ENCODE results near the gene CLIP4. TPM values are rescaled to one million over a fixed set of nuclear protein-coding genes. Genes with fewer than 3 reads are reported as not detected.

The CLIP4 gene
- polyA plus RNA-seq, 1 of the 3 experiments (the other 2 are of a cell fraction), result 12.7 TPM

DNA sequence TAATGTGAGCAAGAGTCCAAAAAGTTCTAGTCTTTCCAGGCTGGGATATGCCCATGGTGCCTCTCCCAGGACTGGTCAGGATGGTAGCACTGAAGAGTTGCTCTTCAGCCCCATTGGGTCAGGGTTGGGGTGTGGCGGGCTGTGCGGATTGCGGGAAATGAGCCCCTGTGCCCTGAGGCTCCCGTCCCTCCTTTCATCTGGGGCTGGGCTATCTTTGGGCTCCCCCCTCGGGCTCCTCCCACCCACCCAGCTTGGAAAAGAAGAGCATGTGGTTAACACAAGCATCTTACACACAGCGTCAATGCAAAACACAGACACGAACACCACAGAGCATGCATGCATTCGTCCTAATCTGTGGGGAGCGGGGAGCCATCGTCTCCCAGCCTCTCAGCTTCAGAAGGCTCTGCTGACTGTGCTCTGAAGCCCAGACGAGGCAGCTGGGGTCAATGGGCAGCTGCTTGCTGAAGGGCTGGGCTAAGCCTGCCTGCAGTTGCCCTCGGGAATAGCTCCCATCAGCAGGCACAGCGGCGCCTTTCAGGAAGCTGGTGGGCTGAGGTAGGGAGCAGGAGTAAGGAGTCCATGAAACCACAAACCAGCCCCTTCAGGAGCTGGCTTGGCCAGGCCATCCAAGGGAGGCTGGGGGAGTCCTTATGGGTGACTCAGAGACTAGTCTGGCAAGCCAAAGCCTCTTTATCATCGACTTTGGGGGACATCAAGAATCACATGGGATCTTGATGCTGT, 112.9 kb downstream of the CLIP4 start:
- no peak overlapping the region for H3K4me2 ChIP-seq
- H3K36me3 ChIP-seq (replicated peaks in 1 of 2; ENCODE audit: control insufficient read depth in 1 of 2, insufficient read depth in 2 of 2, low read length in 1 of 2), result no peaks in the 10 kb centered on the region
- peak; percentile 48 for DNase-seq
- POLR2A ChIA-PET, result no interaction called here
- H3K4me3 ChIP-seq (ENCODE audit: low read depth in 2 of 2, low read length in 1 of 2), result no peak overlapping the region
- H3K27me3 ChIP-seq (ENCODE audit: insufficient read depth), result peaks cover 19% of the 10 kb centered on the region; the same call in 1 of the 2 replicates
- H3F3A ChIP-seq (replicated peaks; ENCODE audit: insufficient read depth), result no peaks in the 10 kb centered on the region
- peak; percentile 46 for TF ChIP-seq NFIC (IDR thresholded peaks at IDR 0.05; ENCODE audit: borderline replicate concordance)
- TF ChIP-seq, protein P1, sequence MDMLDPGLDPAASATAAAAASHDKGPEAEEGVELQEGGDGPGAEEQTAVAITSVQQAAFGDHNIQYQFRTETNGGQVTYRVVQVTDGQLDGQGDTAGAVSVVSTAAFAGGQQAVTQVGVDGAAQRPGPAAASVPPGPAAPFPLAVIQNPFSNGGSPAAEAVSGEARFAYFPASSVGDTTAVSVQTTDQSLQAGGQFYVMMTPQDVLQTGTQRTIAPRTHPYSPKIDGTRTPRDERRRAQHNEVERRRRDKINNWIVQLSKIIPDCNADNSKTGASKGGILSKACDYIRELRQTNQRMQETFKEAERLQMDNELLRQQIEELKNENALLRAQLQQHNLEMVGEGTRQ (IDR thresholded peaks at IDR 0.05; ENCODE audit: borderline replicate concordance, low read depth, low read length), result no peak
- peak; percentile 13; the same call in 1 of the 2 replicates for TF ChIP-seq TCF12 (IDR thresholded peaks at IDR 0.05)
- no peaks in the 10 kb centered on the region for H4K20me1 ChIP-seq (ENCODE audit: insufficient read depth)
- H2AFZ ChIP-seq (ENCODE audit: low read depth), result no peak overlapping the region
- H3K9me2 ChIP-seq, result no peaks in the 10 kb centered on the region
- peak overlapping the region in 1 of 2 experiments; percentile 58; a peak in 2 of 4 replicates for H3K27ac ChIP-seq (ENCODE audit: low read depth in 2 of 2, low read length in 1 of 2)
- H3K79me2 ChIP-seq (ENCODE audit: insufficient read depth), result no peaks in the 10 kb centered on the region
- H3K9me3 ChIP-seq, result no peaks in the 10 kb centered on the region
- WGBS (ENCODE audit: low lambda C conversion rate), result 61% methylated on average over 14 of the region's 15 CpGs
- no peak overlapping the region for H3K9ac ChIP-seq
- H3K4me1 ChIP-seq (ENCODE audit: control insufficient read depth in 1 of 2, insufficient read depth in 2 of 2, low read depth in 1 of 2, low read length in 1 of 2), result peaks cover 14 to 73% of the 10 kb centered on the region in 2 experiments
- CTCF ChIA-PET, result no interaction called here

DNA sequence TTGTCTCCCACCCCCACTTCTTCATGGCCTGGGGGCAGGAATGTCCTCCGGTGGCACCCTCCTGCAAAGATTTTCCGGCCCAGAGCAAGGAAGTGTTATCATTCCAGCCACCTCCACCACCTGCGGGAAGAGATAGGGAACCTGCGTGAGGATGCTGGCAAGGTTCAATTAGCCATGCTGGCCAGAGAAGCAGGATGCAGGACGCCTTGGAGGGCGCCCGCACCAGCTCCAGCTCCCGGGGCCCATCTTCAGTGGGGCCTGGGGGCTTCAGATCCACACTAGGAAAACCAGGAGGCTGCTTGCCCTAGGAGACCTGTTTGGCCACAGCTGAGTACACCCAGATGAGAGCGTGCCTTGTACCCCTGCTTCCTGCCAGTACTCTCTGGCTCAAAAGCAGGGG, 113.7 kb downstream of the CLIP4 start:
- peak overlapping the region in 1 of 2 experiments; percentile 58; a peak in 1 of 4 replicates for H3K27ac ChIP-seq (ENCODE audit: low read depth in 2 of 2, low read length in 1 of 2)
- no peak overlapping the region for H3K4me3 ChIP-seq (ENCODE audit: low read depth in 2 of 2, low read length in 1 of 2)
- H3K27me3 ChIP-seq (ENCODE audit: insufficient read depth), result peaks cover 27% of the 10 kb centered on the region; the same call in 1 of the 2 replicates
- TF ChIP-seq SMC3 (IDR thresholded peaks at IDR 0.05; ENCODE audit: low read depth, low read length), result no peak
- TF ChIP-seq, protein P2, sequence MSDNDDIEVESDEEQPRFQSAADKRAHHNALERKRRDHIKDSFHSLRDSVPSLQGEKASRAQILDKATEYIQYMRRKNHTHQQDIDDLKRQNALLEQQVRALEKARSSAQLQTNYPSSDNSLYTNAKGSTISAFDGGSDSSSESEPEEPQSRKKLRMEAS (IDR thresholded peaks at IDR 0.05; ENCODE audit: low read depth), result no peak
- no peak for TF ChIP-seq RCOR1 (IDR thresholded peaks at IDR 0.05; ENCODE audit: low read length)
- TF ChIP-seq EP300 (IDR thresholded peaks at IDR 0.05; ENCODE audit: borderline replicate concordance in 1 of 2, low read depth in 1 of 2, low read length in 1 of 2), result no peak
- TF ChIP-seq RFX5 (IDR thresholded peaks at IDR 0.05; ENCODE audit: low read length), result no peak
- TF ChIP-seq, protein P3, sequence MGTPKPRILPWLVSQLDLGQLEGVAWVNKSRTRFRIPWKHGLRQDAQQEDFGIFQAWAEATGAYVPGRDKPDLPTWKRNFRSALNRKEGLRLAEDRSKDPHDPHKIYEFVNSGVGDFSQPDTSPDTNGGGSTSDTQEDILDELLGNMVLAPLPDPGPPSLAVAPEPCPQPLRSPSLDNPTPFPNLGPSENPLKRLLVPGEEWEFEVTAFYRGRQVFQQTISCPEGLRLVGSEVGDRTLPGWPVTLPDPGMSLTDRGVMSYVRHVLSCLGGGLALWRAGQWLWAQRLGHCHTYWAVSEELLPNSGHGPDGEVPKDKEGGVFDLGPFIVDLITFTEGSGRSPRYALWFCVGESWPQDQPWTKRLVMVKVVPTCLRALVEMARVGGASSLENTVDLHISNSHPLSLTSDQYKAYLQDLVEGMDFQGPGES (IDR thresholded peaks at IDR 0.05; ENCODE audit: low read depth, low read length), result no peak
- TF ChIP-seq SIN3A (IDR thresholded peaks at IDR 0.05; ENCODE audit: borderline replicate concordance, low read depth, low read length), result no peak
- H3K9me3 ChIP-seq, result no peaks in the 10 kb centered on the region
- WGBS (ENCODE audit: low lambda C conversion rate), result 85% methylated on average over 6 of the region's 9 CpGs
- no peaks in the 10 kb centered on the region for H3F3A ChIP-seq (replicated peaks; ENCODE audit: insufficient read depth)
- no peak overlapping the region for H2AFZ ChIP-seq (ENCODE audit: low read depth)
- no peak overlapping the region for H3K4me2 ChIP-seq
- H4K20me1 ChIP-seq (ENCODE audit: insufficient read depth), result no peaks in the 10 kb centered on the region
- no peak overlapping the region for H3K9ac ChIP-seq
- no peaks in the 10 kb centered on the region for H3K79me2 ChIP-seq (ENCODE audit: insufficient read depth)
- H3K36me3 ChIP-seq (replicated peaks in 1 of 2; ENCODE audit: control insufficient read depth in 1 of 2, insufficient read depth in 2 of 2, low read length in 1 of 2), result no peaks in the 10 kb centered on the region
- H3K9me2 ChIP-seq, result no peaks in the 10 kb centered on the region
- ChIA-PET POLR2A (no interaction called here), CTCF (interaction anchor here (1.2 kb wide), 1 partner anchor 22 kb away, joined by 3 read pairs; no protein-coding TSS in a partner anchor)
- H3K4me1 ChIP-seq (ENCODE audit: control insufficient read depth in 1 of 2, insufficient read depth in 2 of 2, low read depth in 1 of 2, low read length in 1 of 2), result peaks cover 10 to 65% of the 10 kb centered on the region in 2 experiments; a peak in 3 of 4 replicates
- no peak for DNase-seq

All from SK-N-SH (cell line).